NCI-H128 (cell line): Measurements from ENCODE around the gene NACAD.
"Not testable (repeated sequence)": the region's sequence is repeated elsewhere in the genome, so short reads cannot be mapped to it uniquely, and the experiment has no call there.

Experiments used
- DNase-seq: peaks from one replicate; lab custom pipeline; 2025; ENCODE audit not compliant: unreplicated experiment; lab: John Stamatoyannopoulos, UW

The NACAD gene

DNA sequence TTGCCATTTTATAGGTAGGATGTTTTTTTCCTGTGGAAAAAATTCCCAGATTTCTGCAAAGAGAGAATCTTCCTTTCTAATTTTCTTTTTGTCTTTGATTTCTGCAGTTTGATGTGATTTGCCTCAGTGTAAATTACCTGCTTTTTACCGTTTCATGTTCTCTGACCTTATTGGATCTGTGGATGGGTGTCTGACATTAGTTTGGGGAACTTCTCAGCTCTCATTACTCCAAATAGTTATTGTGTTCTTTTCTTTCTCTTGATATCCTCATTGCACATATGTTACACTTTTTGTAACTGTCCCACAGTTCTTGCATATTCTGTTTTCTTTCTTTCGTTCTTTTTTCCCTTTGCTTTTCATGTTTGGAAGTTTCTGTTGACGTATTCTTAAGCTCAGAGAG is 28.5 kb downstream of the NACAD start:
- DNase-seq = no peak

DNA sequence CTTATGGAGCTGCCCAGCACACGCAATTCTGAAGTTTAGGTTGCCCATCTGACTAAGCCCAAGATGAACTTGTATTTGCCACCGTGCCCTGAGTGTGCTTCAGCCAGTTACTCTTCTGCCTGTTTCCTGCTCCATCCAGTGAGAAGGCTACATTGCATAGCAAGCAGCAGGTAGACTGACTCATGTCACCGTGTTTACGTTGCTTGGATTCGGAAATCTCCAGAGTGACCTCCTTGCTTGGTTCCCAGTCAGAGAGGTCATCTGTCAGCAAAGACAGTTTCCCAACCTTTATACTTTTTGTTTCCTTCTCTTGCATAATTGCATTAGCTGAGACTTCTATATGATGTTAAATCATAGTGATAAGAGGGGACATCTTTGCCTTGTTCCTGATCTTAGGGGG is 30.9 kb downstream of the NACAD start:
- DNase-seq = no peak

GRCh38 chr7:45055594-45056219 is 33.1 kb downstream of the NACAD start:
- no peak for DNase-seq

DNA sequence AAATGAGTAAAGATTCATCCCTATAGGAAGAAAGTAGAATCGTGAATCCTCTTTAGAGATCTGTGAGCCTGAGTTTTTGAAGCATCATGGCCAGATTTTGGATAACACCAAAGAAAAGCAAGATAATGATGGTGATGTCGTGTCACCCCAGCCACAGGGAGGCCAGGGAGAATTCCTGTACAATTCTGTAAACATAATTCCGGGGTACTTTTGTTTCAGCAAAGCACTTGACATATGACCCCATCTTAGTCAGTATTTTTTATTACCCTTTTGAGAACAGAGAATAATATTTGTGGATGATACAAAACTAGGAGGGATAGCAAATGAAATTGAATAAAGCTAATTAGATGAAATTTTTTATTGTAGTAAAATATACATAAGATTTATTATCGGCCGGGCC is 33.8 kb downstream of the NACAD start:
- no peak for DNase-seq

DNA sequence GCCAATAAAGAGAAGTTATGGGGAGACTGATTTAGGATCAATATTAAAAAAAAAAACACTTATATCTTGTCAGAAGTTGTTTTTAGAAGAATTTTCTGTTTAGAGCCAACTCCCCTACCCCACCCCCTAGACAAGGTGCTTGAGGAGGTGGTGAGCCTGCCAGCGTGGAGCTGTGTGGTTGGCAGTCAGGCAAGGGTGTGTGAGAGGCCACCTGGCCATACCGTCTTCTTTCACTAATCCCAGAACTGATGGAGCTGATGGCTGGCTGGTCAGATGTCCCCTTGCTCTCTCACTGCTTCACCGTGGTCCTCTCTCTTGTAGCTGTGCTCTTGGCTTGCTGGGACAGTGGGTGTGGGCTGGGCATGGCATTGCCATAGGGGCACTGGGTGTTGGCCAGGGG is 34.3 kb downstream of the NACAD start:
- no peak for DNase-seq

GRCh38 chr7:45053941-45054340 is 34.8 kb downstream of the NACAD start:
- no peak for DNase-seq

GRCh38 chr7:45053401-45053800 is 35.4 kb downstream of the NACAD start:
- DNase-seq = no peak

DNA sequence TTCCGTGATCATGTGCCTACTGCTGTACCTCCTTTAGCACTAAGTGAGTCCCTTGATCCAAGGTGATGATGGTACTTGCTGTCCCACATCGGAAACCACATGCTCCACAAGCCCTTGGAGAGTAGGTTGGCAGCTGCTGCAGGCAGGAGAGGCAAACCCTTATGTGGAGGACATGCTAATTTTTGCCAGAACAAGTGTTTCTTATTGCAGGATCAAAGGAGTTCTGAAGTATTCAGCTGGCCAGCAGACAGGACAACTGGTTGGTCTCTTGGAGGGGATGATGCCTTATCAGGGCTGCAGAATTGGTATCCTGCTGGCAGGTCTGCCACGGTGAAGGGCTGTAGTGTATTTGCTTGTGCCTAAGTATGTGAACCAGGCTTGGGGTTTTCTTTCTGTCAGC is 36.8 kb downstream of the NACAD start:
- no peak for DNase-seq

DNA sequence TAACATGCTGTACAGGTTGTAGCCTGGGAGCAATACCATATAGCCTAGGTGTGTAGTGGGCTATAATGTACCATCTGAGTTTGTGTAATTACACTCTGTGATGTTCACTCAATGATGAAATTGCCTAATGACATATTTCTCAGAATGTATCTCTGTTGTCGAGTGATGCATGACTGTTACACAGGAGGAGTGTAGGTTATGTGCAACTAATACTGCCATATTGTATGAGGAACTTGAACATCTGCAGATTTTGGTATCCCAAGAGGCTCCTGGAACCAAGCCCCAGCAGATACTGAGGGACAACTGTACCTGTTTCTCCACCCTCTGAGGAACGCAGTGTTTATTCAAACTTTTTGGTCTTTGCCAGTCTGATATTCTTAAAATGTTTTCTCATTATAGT is 38.6 kb downstream of the NACAD start:
- no peak for DNase-seq

DNA sequence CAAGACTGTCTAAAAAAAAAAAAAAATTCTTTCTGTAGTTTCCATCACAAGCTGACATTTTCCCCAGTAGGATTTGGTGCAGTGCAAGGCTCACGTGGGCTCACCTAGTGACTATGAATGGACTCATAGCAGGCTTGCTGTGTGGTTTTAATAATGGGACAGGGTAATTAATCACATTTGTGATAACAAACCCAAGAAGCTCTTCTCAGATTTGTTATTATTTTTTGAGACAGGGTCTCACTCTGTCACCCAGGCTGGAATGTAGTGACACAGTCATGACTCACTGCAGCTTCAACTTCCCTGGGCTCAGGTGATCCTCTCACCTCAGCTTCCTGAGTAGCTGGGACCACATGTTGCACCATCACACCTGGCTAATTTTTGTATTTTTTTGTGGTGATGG is 40.0 kb downstream of the NACAD start:
- no peak for DNase-seq

DNA sequence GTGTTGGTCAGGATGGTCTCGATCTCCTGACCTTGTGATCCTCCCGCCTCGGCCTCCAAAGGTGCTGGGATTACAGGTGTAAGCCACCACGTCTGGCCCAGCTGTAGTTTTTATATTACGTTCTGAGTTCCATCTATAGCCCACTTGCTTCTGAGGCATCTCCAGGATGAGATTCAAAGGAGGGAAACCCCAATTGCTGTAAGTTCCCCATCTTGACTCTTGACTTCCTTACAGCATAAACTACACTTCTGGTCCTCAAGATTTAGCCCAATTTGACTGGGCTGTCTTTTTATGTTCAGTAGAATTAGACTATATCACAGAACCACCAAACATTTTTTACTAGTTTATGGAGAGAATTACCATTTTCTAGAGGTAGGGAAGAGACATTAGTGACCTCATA is 44.4 kb downstream of the NACAD start:
- no peak for DNase-seq

GRCh38 chr7:45039106-45039505 is 49.7 kb downstream of the NACAD start:
- DNase-seq = no peak

- no peak for DNase-seq
Measured at GRCh38 chr7:45037876-45038275, 50.9 kb downstream of the NACAD start.

DNA sequence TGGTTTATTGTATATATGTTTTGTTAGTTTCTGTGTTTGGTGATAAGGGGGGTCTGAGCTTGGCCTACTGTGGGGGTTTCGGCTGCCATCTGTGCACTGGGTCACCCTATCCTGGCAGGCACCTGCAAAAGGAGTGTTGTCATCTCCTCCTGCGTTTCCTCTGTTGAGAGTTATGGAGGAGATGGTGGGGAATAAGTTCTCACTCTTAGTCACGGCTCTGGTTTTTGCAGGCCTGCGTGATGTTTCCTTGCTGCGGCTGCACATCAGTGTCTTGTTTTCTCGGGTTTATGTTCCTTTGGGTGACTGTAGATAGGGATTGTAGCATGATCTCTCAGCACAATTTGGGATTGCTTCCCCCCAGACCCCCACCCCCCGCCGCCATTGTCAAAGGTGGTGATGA is 52.0 kb downstream of the NACAD start:
- DNase-seq = no peak

- no peak for DNase-seq
Measured at GRCh38 chr7:45036317-45036716, 52.5 kb downstream of the NACAD start.

- no peak for DNase-seq
Measured at GRCh38 chr7:45035893-45036292, 52.9 kb downstream of the NACAD start.

DNA sequence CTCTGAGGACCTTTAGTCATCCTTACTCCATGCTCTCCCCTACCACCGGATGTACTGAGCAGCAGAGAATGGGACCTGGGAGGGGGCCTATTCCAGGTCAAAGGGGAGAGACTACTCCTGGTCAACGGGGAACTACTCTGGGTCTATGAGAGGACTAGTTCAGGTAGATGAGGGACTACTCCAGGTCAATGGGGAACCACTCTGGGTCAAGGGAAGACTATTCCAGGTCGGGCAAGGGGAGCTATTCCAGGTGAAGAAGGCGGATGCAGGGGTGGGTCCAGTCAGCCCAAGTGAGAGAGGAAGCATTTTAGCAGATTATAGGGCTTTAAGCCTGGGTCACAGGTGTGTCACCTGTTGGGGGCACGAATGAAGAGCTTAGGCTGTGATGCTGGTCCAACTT is 53.4 kb downstream of the NACAD start:
- DNase-seq = no peak

DNA sequence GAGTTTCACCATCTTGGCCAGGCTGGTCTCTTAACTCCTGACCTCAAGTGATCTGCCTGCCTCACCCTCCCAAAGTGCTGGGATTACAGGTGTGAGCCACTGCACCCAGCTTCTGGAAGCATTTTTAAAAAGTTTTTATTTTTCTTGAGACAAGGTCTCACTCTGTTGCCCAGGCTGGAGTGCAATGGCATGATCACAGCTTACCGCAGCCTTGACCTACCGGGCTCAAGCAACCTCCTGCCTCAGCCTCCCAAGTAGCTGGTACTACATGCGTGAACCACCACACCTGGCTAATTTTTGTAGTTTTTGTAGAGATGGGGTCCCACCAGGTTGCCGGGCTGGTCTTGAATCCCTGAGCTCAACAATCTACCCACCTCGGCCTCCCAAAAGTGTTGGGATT is 54.1 kb downstream of the NACAD start:
- DNase-seq = not testable (repeated sequence)

GRCh38 chr7:45033931-45034290 is 54.9 kb downstream of the NACAD start:
- DNase-seq = no peak

DNA sequence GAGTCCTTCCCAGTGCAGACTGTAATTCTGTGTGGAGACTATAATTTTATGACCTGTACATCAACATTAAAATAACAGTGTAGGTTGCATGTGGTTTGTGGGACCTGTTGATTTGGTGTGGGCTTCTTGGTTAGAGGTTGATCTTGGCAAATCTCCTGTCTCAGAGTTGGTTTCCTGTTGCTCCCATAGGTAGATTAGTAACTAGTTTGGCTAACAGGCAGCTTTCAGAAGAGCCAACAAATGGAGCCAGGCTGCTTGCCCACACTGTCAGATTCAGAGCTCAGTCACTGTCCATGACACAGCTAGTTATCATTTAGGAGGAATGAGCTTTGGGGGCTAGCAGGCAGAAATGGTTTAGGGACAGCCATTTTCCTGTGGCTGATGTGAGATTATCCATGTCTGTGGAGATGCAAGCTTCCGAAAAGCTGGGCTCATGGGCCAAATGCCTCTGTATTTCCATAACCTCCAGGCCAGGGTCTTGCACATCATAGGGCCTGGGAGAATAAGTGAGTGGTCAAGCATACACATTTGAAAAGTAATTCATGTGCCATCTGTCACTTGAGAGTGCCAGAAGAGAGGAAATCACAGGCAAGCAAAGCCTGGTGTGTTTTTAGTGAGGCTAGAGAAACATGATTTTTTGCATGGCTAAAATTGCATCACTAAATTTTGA is 55.4 kb downstream of the NACAD start:
- DNase-seq = no peak

- DNase-seq = no peak
Measured at GRCh38 chr7:45032421-45032820, 56.3 kb downstream of the NACAD start.

DNA sequence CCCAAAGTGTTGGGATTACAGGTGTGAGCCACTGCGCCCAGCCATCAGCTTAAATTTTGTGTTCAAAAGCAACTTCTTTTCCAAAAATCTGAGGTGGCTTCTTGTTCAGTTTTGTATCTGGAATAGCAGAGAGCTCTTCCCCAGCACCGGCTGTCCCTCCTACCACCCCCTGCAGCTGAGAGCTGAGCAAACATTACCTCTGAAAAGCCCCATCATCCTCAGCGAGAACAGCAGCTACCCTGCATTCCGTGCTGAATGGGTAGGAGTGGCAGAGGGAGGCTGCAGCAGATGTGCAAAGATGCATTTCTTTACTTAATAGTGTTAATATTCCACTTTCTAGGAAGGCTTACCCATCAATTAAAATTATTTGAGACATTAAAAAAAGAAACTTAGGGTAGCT is 56.9 kb downstream of the NACAD start:
- DNase-seq = no peak
